GM18519 (cell line): ENCODE data around the gene PSRC1.
"Not testable (repeated sequence)": the region's sequence is repeated elsewhere in the genome, so short reads cannot be mapped to it uniquely, and the experiment has no call there.

Source experiments
- ATAC-seq: cut with Tn5 transposase; IDR thresholded peaks from one replicate; pipeline ENCODE4 v1.9.1; 2021; ENCODE audit warnings: mild to moderate bottlenecking, moderate library complexity; ENCODE audit not compliant: unreplicated experiment, low FRiP score

Gene PSRC1

GRCh38 chr1:109298666-109299557 lies 16.0 kb upstream of the PSRC1 start:
- ATAC-seq, result no peak

GRCh38 chr1:109296782-109297181 lies 13.8 kb upstream of the PSRC1 start:
- no peak for ATAC-seq

- no peak for ATAC-seq
Measured at GRCh38 chr1:109295712-109296415, 12.9 kb upstream of the PSRC1 start.

- no peak for ATAC-seq
Measured at GRCh38 chr1:109294481-109294880, 11.5 kb upstream of the PSRC1 start.

- ATAC-seq, result no peak
Measured at GRCh38 chr1:109293026-109293425, 10.1 kb upstream of the PSRC1 start.

- no peak for ATAC-seq
Measured at GRCh38 chr1:109292364-109292763, 9.4 kb upstream of the PSRC1 start.

- ATAC-seq, result no peak
Measured at GRCh38 chr1:109290998-109291397, 8.1 kb upstream of the PSRC1 start.

- no peak for ATAC-seq
Measured at GRCh38 chr1:109290137-109290536, 7.2 kb upstream of the PSRC1 start.

GRCh38 chr1:109286762-109287161 lies 3.8 kb upstream of the PSRC1 start:
- ATAC-seq, result not testable (repeated sequence)

- no peak for ATAC-seq
Measured at GRCh38 chr1:109283748-109284600, 1.0 kb upstream of the PSRC1 start.

- no peak for ATAC-seq
Measured at GRCh38 chr1:109282497-109282951, 421 bp downstream of the PSRC1 start.

GRCh38 chr1:109281680-109282496 lies 1.1 kb downstream of the PSRC1 start:
- no peak for ATAC-seq

- no peak for ATAC-seq
Measured at GRCh38 chr1:109280862-109281261, 2.1 kb downstream of the PSRC1 start.

GRCh38 chr1:109279615-109280278 lies 3.2 kb downstream of the PSRC1 start:
- ATAC-seq, result no peak

GRCh38 chr1:109277434-109278204 lies 5.3 kb downstream of the PSRC1 start:
- ATAC-seq, result no peak

GRCh38 chr1:109275706-109276345 lies 7.1 kb downstream of the PSRC1 start:
- ATAC-seq, result no peak

- ATAC-seq, result no peak
Measured at GRCh38 chr1:109274533-109275476, 8.1 kb downstream of the PSRC1 start.
